MCF 10A (cell line): ENCODE results near the gene MARCKS. TPM values are rescaled to one million over a fixed set of nuclear protein-coding genes. Genes with fewer than 3 reads are reported as not detected.

ENCODE experiments used
- BruUV-seq: library from RNA; stranded (reverse); fragments of 400-500 nt; replicated peaks from 2 replicates; lab custom pipeline; 2021; lab: Mats Ljungman, UMichigan
- CTCF ChIA-PET: fragments of 300-600 bp; sonication (Branson Sonifier 250); formaldehyde crosslinking; extraction: SDS; loops from one replicate; lab custom pipeline; 2021; ENCODE audit warnings: antibody characterized with exemption, inconsistent platforms; lab: Yijun Ruan, JAX
- POLR2A ChIA-PET: fragments of 300-600, 350-650 bp; sonication (Branson Sonifier 250); formaldehyde crosslinking; extraction: SDS; loops from one replicate; lab custom pipeline; 2020; ENCODE audit warnings: antibody characterized with exemption, inconsistent platforms; lab: Yijun Ruan, JAX
- DNase-seq: peaks from one replicate; pipeline ENCODE4 v3.0.0-alpha.2; 2018; ENCODE audit not compliant: unreplicated experiment
- H3K27ac Mint-ChIP-seq: one replicate; pipeline ENCODE4 v1.8.0; 2022; ENCODE audit warnings: mild to moderate bottlenecking, low read depth, mixed read lengths; ENCODE audit not compliant: unreplicated experiment
- H3K27me3 Mint-ChIP-seq: one replicate; pipeline ENCODE4 v1.8.0; 2022; ENCODE audit warnings: mixed read lengths; ENCODE audit not compliant: insufficient read depth, unreplicated experiment
- H3K36me3 Mint-ChIP-seq: one replicate; pipeline ENCODE4 v1.8.0; 2022; ENCODE audit warnings: mild to moderate bottlenecking, moderate library complexity, mixed read lengths; ENCODE audit not compliant: insufficient read depth, unreplicated experiment
- H3K4me1 Mint-ChIP-seq: one replicate; pipeline ENCODE4 v1.8.0; 2022; ENCODE audit warnings: mixed read lengths; ENCODE audit not compliant: insufficient read depth, unreplicated experiment
- H3K4me3 Mint-ChIP-seq: one replicate; pipeline ENCODE4 v1.8.0; 2022; ENCODE audit warnings: mild to moderate bottlenecking, moderate library complexity, mixed read lengths; ENCODE audit not compliant: unreplicated experiment
- H3K9me3 Mint-ChIP-seq: one replicate; pipeline ENCODE4 v1.8.0; 2022; ENCODE audit warnings: mixed read lengths; ENCODE audit not compliant: unreplicated experiment
- CTCF ChIP-seq: fragments of 200-600 bp; IDR thresholded peaks from one replicate; pipeline ENCODE4 v1.8.0; 2022; ENCODE audit warnings: antibody characterized with exemption, mild to moderate bottlenecking; ENCODE audit not compliant: unreplicated experiment
- intact Hi-C: fragments of 100-400 bp; cut with micrococcal nuclease; formaldehyde crosslinking; loops from 2 replicates; pipeline ENCODE4 v1.14.1; 2022
- total RNA-seq: library from RNA; stranded (reverse); gene quantifications from 2 replicates; pipeline ENCODE4 v1.2.3, GENCODE V29; 2022

The MARCKS gene
- total RNA-seq, 1 experiment from 2014 or later = 39.3 TPM

GRCh38 chr6:113884011-113884410, 26.9 kb downstream of the MARCKS start:
- H3K27ac Mint-ChIP-seq = no peak overlapping the region
- H3K4me3 Mint-ChIP-seq = no peak overlapping the region
- DNase-seq = no peak
- CTCF ChIA-PET = interaction anchor here (2.9 kb wide), 1 partner anchor 24 kb away, joined by 17 read pairs; no protein-coding TSS in a partner anchor
- H3K36me3 Mint-ChIP-seq = no peaks in the 10 kb centered on the region
- no TSS peak for BruUV-seq
- H3K27me3 Mint-ChIP-seq = no peaks in the 10 kb centered on the region
- intact Hi-C loops = no loop called here
- TF ChIP-seq CTCF = no peak
- POLR2A ChIA-PET = interaction anchor here (0.8 kb wide), 1 partner anchor 536 kb away, joined by 3 read pairs; no protein-coding TSS in a partner anchor
- no peaks in the 10 kb centered on the region for H3K9me3 Mint-ChIP-seq
- H3K4me1 Mint-ChIP-seq = peaks cover 7% of the 10 kb centered on the region

GRCh38 chr6:113886512-113886911, 29.4 kb downstream of the MARCKS start:
- DNase-seq = no peak
- Mint-ChIP-seq H3K9me3 (no peaks in the 10 kb centered on the region), H3K27me3 (no peaks in the 10 kb centered on the region), H3K4me3 (no peak overlapping the region), H3K36me3 (no peaks in the 10 kb centered on the region), H3K27ac (no peak overlapping the region), H3K4me1 (peaks cover 7% of the 10 kb centered on the region)
- intact Hi-C loops = no loop called here
- TF ChIP-seq CTCF = no peak
- POLR2A ChIA-PET = interaction anchor here (1.0 kb wide), 1 partner anchor 10 kb away, joined by 3 read pairs; no protein-coding TSS in a partner anchor
- no TSS peak for BruUV-seq
- CTCF ChIA-PET = interaction anchor here (0.7 to 2.9 kb wide), 3 partner anchors 21 to 188 kb away, joined by 3 to 17 read pairs (median 4); no protein-coding TSS in a partner anchor

- no peak overlapping the region for H3K4me3 Mint-ChIP-seq
- peaks cover 7% of the 10 kb centered on the region for H3K9me3 Mint-ChIP-seq
- intact Hi-C loops = no loop called here
- no peak for DNase-seq
- no peak for TF ChIP-seq CTCF
- POLR2A ChIA-PET = no interaction called here
- H3K27me3 Mint-ChIP-seq = no peaks in the 10 kb centered on the region
- no peaks in the 10 kb centered on the region for H3K4me1 Mint-ChIP-seq
- CTCF ChIA-PET = interaction anchor here (0.5 to 1.2 kb wide), 4 partner anchors 8 to 48 kb away, joined by 3 to 4 read pairs (median 4); no protein-coding TSS in a partner anchor
- BruUV-seq = no TSS peak
- H3K27ac Mint-ChIP-seq = no peak overlapping the region
- no peaks in the 10 kb centered on the region for H3K36me3 Mint-ChIP-seq
Measured at GRCh38 chr6:113888493-113888892, 31.3 kb downstream of the MARCKS start.

GRCh38 chr6:113888956-113889630, 31.9 kb downstream of the MARCKS start:
- Mint-ChIP-seq H3K9me3 (peaks cover 7% of the 10 kb centered on the region), H3K4me1 (no peaks in the 10 kb centered on the region), H3K27ac (no peak overlapping the region), H3K4me3 (no peak overlapping the region), H3K27me3 (no peaks in the 10 kb centered on the region), H3K36me3 (no peaks in the 10 kb centered on the region)
- BruUV-seq = no TSS peak
- intact Hi-C loops = no loop called here
- TF ChIP-seq CTCF = no peak
- ChIA-PET CTCF (interaction anchor here (0.7 to 1.2 kb wide), 3 partner anchors 9 to 47 kb away, joined by 3 to 4 read pairs (median 3); no protein-coding TSS in a partner anchor), POLR2A (no interaction called here)
- no peak for DNase-seq
